HG02852 (cell line): Measurements from ENCODE around the gene U2AF1L4.
A peak's percentile ranks its signal among the peaks of the same experiment; 100 is the strongest.

Source experiments
- ATAC-seq: cut with Tn5 transposase; IDR thresholded peaks from one replicate; pipeline ENCODE4 v1.9.1; 2021; ENCODE audit warnings: mild to moderate bottlenecking, moderate library complexity; ENCODE audit not compliant: unreplicated experiment

Gene U2AF1L4, protein sequence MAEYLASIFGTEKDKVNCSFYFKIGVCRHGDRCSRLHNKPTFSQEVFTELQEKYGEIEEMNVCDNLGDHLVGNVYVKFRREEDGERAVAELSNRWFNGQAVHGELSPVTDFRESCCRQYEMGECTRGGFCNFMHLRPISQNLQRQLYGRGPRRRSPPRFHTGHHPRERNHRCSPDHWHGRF

GRCh38 chr19:35745328-35746086 is at the start of gene U2AF1L4, which contains the start of gene PSENEN:
Gene U2AF1L4, minus strand, starts transcription at chr19:35745418. Its CDS starts 27 bp downstream, at chr19:35745391.
Gene PSENEN, plus strand, starts transcription at chr19:35745651. Its CDS starts 280 bp downstream, at chr19:35745931.
- ATAC-seq = peak; percentile 37

DNA sequence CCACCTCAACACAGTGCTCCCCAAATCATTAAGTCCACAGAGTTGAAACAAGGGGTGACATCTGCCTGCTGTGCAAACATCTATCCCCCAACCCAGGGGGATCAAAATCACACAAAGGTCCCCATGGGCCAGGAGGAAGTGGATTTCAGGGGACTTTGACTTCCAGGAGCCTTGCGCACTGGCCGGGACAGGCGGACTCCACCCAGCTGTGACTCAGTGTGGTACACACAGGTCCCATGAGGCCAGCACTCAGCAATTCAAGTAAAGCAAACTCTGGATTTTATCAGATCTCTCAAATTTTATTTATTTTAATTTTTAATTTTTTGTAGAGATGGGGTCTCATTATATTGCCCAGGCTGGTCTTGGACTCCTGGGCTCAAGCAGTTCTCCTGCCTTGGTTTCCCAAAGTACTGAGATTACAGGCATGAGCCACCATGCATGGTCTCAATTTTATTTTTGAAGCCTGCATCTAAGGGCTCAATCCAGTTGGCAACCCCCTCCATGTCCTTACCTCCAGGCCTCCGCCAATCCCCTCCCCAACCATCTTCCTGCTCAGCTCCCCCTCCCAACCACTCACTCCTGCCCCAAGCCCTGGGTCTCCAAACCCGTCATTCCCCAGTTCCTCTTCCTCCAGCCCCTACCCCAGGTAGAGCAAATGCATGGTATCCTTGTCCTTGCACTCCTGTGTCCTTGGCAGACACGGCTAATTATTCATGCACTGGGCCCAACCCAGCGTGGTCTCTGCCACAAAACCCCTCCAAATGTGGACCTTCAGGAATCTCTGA is 48.4 kb upstream of the U2AF1L4 start:
- ATAC-seq = no peak

- ATAC-seq = no peak
Observed at GRCh38 chr19:35792888-35793287, 47.7 kb upstream of the U2AF1L4 start.

DNA sequence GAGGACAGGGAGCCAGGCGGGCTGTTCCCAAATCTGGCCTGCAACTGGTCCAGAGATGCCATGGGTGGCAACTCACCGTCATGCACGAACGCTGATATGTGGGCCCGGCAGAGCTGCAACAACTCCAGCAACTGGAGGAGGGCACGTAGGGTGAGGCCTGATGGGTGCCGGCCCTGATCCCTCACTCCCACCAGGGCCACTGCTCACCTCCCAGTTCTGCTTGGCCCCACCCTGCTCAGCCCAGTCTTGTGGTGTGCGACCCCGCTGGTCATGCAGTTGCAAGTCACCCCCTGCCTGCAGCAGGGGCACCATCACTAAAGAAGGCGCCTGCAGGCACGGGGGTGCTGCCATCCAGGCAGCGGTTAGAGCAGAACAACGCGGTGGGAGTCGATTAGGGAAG is 47.1 kb upstream of the U2AF1L4 start:
- ATAC-seq = no peak

DNA sequence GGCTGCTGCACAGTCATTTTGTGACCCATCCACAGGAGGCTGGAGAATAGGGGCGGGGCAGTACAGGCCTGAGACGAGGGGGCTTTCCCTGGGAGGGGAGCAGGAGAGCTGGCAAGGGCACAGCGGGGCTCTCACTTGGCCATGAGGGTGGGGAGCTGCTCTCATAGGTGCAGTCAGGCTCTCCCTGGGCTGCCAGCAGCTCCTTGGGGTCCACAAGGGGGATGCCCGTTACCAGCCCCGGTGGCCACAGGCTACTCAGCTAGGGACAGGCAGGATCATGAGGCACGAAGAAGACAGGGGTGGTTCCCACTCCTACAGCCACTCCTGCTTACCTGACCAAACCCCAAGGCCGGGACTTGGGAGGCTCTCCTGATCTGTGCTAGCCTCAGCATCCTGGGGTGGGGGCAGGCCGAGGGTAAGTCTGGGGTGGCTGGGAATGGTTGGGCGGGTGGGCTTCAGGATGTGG is 46.6 kb upstream of the U2AF1L4 start:
- no peak for ATAC-seq

- no peak for ATAC-seq
Observed at GRCh38 chr19:35790981-35791813, 46.0 kb upstream of the U2AF1L4 start.

- ATAC-seq = no peak
Observed at GRCh38 chr19:35789978-35790944, 45.0 kb upstream of the U2AF1L4 start.

- ATAC-seq = no peak
Observed at GRCh38 chr19:35789195-35789977, 44.2 kb upstream of the U2AF1L4 start.

DNA sequence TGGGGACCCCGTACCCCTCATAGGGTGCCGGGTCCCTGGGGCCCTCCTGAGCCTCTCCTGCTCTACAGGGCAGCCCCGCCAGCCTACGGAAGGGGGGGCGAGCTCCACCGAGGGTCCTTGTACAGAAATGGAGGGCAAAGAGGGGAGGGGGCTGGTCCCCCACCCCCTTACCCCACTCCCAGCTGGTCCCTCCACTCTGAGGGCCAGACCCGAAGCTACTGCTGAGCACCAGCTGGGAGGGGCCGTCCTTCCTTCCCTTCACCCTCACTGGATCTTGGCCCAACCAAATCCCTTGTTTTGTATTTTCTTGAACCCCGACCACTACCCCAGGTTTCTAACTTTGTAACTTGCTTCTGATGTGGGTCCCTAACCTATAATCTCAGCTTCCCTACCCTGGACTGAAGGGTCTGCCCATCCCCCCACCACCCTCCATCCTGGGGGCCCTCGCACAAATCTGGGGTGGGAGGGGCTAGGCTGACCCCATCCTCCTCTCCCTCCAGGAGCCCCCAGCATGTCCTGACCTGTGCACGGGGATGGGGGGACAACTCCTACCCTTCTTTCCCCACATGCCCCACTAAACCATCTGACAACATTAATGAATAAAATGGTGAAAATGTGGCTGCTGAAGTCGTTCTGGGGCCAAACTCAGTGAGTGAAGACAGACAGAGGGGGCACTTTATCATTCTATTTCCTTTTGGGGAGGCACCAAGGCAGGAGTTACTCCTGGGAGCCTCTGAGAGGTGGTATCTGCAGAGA is 43.2 kb upstream of the U2AF1L4 start:
- no peak for ATAC-seq

DNA sequence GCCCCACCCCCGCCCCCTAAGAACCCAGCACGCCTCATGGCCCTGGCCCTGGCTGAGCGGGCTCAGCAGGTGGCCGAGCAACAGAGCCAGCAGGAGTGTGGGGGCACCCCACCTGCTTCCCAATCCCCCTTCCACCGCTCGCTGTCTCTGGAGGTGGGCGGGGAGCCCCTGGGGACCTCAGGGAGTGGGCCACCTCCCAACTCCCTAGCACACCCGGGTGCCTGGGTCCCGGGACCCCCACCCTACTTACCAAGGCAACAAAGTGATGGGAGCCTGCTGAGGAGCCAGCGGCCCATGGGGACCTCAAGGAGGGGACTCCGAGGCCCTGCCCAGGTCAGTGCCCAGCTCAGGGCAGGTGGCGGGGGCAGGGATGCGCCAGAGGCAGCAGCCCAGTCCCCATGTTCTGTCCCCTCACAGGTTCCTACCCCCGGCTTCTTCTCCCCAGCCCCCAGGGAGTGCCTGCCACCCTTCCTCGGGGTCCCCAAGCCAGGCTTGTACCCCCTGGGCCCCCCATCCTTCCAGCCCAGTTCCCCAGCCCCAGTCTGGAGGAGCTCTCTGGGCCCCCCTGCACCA is 42.1 kb upstream of the U2AF1L4 start:
- ATAC-seq = no peak

- ATAC-seq = no peak
Observed at GRCh38 chr19:35786299-35787160, 41.3 kb upstream of the U2AF1L4 start.

GRCh38 chr19:35785339-35785627 is 40.1 kb upstream of the U2AF1L4 start:
- no peak for ATAC-seq

DNA sequence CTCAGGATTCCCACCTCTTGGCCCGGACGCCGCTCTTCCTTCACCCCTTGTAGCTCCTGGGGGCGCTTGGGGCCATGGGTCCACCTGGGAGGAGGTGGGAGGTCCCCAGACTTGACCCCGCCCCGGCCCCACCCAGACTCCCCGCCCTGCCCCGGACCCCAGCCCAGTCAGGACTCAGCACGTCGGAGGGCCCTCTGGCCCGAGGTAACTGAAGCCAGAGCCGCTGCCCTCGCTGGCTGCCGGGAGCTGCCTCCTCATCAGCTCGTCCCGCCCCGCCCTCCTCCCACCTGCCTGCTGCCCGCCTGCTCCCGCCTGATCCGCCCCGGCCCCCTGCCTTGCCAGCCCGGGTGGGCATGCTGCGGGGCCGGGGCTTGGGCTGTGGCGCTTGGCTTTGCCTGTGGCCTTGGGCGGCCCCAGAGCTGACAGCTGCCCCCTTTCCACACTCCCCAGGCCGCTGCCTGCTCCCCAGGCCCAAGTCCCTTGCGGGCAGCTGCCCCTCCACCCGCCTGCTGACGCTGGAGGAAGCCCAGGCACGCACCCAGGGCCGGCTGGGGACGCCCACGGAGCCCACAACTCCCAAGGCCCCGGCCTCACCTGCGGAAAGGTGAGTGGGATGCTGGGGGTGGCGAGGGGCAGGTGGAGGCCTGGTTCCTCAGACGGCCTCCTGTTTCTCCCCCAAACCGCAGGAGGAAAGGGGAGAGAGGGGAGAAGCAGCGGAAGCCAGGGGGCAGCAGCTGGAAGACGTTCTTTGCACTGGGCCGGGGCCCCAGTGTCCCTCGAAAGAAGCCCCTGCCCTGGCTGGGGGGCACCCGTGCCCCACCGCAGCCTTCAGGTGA is 39.5 kb upstream of the U2AF1L4 start:
- no peak for ATAC-seq

DNA sequence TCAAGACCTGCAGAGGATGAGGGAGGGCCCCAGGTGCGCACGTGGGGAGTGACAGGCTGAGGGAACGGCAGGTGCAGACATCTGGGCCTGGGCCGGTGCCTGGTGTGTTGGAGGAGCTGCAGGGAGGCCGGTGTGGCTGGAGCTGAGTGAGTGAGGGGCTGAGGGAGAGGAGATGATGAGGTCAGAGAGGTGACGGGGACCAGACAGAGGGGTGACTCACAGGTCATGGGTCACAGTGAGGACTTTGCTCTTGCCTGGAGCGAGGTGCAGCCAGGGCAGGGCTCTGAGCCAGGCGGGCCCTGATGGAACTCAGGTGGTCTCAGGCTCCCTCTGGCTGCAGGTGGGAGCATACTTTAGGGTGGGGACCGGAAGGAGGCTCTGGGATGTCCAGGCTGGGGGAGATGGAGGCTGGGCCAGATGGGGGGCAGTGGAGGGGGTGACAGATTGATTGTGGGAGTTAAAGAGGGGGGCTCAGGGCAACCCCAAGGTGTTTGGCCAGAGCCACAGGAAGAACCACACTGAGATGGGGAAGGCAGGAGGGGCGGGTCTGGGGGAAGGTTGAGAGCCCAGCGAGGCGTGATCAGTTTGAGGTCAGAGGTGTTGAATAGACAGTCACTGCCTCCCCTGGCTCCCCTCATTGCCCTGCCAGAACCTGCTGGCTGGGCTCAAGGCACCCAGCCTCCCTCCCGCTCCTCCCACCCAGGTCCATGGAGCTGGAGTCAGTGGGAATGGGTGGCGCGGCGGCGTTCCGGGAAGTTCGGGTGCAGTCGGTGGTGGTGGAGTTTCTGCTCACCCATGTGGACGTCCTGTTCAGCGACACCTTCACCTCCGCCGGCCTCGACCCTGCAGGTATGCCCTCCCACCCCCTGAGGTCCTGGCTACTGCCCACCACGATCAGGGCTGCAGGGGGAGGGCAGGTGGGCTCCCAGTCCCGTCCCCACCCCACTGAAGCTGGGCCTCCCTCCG is 38.5 kb upstream of the U2AF1L4 start:
- ATAC-seq = no peak

DNA sequence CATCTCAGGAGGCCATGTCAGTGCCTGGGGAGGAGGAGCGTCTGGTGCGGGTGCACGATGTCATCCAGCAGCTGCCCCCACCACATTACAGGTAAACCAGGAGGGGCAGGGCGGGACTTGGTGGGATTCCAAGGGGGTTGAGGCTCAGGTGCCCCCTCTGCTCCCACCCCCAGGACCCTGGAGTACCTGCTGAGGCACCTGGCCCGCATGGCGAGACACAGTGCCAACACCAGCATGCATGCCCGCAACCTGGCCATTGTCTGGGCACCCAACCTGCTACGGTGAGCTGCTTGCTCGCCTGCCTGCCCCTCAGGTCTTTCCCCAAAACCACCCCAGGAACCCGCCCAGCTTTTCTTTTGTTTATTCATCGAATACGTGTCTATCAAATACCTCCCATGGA is 37.4 kb upstream of the U2AF1L4 start:
- ATAC-seq = no peak
